Adipose tissue (tissue), 3 donors: ENCODE results near the gene CGGBP1. TPM values are rescaled to one million over a fixed set of nuclear protein-coding genes. Genes with fewer than 3 reads are reported as not detected.
"Not testable (repeated sequence)": the region's sequence is repeated elsewhere in the genome, so short reads cannot be mapped to it uniquely, and the experiment has no call there.

Experiments
- H3K27ac ChIP-seq: one replicate; pipeline ENCODE4 v1.5.1; 2013; ENCODE audit warnings: low read depth, low read length
- WGBS, 3 donors: extraction: QIAGEN DNeasy Blood & Tissue Kit; methylation state at CpG; one replicate each; pipeline ENCODE4 v1.1.7; 2013; 5-methylcytosine and 5-hydroxymethylcytosine counted together
- polyA plus RNA-seq, 3 donors: library from polyadenylated mRNA; stranded (reverse); fragments of 200-250 nt; gene quantifications; one replicate each; pipeline ENCODE4 v1.2.3, GENCODE V29; 2013
- donor health status: healthy with polysubstance abuse.
- donor health status: Bipolar disorder and iron deficiency.
- donor health status: healthy.

Gene CGGBP1
- polyA plus RNA-seq, 3 donors, result 16.6 to 48.2 (median 31.5) TPM

DNA sequence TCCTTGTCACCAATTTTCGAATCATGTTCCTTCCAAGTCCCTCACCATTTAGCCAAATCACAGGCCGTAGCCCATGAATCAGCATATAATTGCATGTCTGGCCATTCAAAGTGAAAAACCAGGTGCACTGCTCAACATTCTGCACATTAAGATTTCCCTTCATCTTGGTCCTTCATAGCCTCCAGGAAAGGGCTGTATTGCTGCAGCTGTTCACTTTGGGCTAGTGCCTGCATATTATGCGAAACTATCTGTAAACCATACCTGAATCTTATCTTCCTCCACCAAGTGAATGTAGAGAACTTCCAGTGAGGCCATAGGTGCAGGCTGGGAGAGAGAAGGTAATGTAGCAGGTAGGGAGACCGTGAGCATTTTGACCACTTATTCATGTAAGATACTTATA lies 18.3 kb downstream of the CGGBP1 start:
- WGBS, 3 donors, result 89 to 93% (median 92%) methylated on average over 4 of the region's 4 CpGs
- H3K27ac ChIP-seq, result no peak overlapping the region

DNA sequence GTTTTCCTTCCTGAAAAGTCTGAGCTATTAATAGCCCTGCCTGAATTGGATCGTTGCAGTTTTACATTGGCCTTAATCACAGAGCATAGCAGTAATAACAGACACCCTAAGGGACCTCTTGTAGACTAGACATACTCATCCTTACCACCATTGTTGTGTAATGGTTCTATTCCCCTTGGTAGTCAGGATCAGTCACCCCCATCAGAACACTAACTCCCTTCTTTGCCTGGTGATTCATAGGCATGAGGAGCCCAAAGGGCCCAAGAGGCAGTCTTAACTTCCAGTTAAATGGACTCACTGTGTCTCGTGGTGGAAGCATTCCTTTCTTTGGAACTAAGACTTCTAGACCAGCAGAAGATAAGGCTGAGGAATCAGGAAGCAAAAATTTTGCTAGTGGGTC lies 20.2 kb downstream of the CGGBP1 start:
- 35 to 63% (median 41%) methylated on average over 2 of the region's 2 CpGs for WGBS, 3 donors
- no peak overlapping the region for H3K27ac ChIP-seq

- no peak overlapping the region for H3K27ac ChIP-seq
- WGBS, 3 donors, result 83 to 96% (median 85%) methylated on average over 5 of the region's 5 CpGs
Measured at GRCh38 chr3:88036221-88036620, 22.6 kb downstream of the CGGBP1 start.

GRCh38 chr3:88034491-88035275 lies 24.1 kb downstream of the CGGBP1 start:
- H3K27ac ChIP-seq, result no peak overlapping the region
- WGBS, 3 donors, result 73 to 82% (median 76%) methylated on average over 8 of the region's 8 CpGs

DNA sequence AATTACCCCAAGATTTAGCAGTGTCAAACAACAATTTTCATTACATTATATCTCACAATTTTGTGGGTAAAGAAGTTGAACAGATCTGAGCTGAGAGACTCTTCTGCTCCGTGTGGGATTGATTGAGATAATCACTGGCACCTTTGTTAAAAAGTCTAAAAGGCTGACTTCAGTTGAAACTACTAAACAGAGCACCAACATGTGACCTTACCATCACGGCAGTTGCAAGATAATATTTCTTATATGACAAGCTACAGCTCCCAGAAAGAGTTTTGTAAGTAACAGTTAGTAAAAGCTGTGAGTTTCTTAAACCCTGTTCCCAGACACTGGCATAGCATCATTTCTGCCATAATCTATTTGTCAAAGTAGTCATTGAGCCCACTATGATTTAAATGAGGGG lies 25.0 kb downstream of the CGGBP1 start:
- WGBS, 3 donors, result 31 to 42% (median 41%) methylated on average over 2 of the region's 2 CpGs
- no peak overlapping the region for H3K27ac ChIP-seq

- H3K27ac ChIP-seq, result no peak overlapping the region
- WGBS, 3 donors, result 64 to 91% (median 67%) methylated on average over 2 of the region's 2 CpGs
Measured at GRCh38 chr3:88033079-88033478, 25.7 kb downstream of the CGGBP1 start.

DNA sequence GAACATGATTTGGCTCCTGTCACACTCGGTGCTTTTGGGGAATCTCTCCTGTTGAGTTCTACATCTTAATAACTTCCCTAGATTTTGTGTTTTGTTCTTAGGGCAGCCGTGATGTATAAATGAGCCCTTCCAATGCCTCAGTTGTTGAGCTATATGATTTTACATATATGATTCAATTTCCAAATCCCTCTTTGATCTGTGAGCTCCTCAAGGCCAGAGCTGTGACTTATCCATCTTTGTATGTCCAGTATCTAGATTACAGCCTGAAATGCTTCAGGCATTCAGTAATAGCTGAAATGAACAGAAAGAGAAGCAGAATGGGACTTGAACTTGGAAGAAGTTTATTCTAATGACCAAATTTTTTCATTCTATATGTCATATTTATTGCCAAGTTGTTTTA lies 26.6 kb downstream of the CGGBP1 start:
- 20 to 56% (median 25%) methylated on average over 2 of the region's 2 CpGs for WGBS, 3 donors
- H3K27ac ChIP-seq, result no peak overlapping the region

DNA sequence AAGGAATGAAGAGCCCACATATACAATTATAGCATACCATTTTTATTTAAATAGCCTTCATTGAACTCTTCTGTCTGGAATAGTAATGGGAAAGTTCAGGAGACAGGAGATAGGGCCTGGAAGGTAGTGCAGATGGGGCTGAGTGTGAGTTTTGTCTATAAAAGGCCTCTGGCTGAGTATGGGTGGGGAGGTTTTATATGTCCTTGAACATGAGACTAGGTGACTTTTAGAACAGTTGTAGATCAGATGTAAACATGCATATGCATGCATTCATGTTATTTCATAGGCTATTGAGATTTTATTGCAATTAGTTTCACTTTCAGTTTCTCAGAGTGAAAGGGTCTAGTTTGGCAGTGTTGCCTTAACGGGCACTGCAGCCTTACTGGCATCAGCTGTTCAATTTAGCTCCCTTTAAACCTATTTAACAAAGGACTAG lies 27.1 kb downstream of the CGGBP1 start:
- 0 to 6% (median 4%) methylated on average over 1 of the region's 1 CpG for WGBS, 3 donors
- H3K27ac ChIP-seq, result no peak overlapping the region

DNA sequence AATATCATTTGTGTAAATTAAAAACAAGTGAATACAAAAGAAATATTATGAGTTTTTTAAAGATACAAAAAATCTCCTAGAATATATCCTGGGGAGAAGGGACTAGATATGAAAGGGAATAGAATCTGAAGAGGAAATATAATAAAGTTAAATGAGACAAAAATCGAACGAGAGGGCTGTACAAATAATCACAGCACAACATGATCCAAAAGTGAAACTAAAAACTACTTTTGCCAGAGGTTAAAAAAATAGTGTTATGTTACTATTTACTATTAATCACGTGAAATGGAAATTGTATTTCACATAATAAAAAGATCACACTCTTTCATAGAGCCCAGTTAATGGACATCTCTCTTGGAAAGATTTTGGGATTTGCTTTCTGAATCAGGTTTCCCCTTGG lies 28.6 kb downstream of the CGGBP1 start:
- 24 to 53% (median 32%) methylated on average over 3 of the region's 3 CpGs for WGBS, 3 donors
- no peak overlapping the region for H3K27ac ChIP-seq

DNA sequence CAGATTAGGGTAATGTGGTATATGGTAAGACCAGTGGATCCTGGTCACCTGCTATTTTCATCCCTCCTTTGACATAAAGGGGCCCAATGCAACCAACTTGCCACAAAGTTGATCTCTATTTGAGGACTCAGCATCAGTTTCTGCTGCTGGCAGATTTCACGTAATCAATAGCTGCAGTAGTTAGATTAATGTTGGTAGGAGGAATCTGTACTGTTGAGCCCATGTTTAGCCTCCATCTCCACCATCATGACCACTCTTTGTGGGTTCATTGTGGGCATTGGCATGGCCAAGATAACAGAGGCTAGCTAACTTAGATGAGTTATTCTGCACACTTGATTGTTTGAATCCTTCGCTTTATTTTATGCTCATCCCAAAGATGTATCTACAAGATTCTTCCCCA lies 29.9 kb downstream of the CGGBP1 start:
- 94 to 100% (median 97%) methylated on average over 2 of the region's 2 CpGs for WGBS, 3 donors
- no peak overlapping the region for H3K27ac ChIP-seq

DNA sequence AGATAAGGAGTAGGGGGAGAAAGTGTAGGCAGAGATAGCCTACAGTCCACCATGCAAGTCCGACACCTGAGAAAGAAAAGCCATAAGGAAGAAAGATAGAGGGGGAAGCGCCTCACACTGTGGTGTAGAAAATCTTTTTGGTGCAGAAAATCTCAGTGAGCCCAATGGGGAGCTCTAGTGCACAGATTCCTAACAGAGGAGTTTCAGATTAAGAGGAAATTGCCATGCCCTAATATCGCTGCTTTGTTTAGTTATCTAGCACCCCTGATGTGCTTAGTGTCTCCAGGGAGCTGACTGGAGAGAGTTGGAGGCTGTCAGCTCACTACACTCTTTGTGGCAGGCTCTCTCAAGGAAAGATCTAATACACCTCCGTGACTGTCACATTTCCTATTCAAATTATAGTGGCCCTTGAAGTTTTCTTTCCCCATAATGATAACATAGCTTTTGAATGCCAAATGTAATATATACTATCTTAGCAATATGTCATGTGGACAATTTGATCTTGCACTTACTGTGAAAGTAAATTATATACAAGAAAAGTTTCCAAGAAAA lies 33.7 kb downstream of the CGGBP1 start:
- 53 to 79% (median 77%) methylated on average over 4 of the region's 4 CpGs for WGBS, 3 donors
- H3K27ac ChIP-seq, result no peak overlapping the region

- 49 to 74% (median 53%) methylated on average over 2 of the region's 2 CpGs for WGBS, 3 donors
- H3K27ac ChIP-seq, result no peak overlapping the region
Measured at GRCh38 chr3:88019024-88019423, 39.8 kb downstream of the CGGBP1 start.

DNA sequence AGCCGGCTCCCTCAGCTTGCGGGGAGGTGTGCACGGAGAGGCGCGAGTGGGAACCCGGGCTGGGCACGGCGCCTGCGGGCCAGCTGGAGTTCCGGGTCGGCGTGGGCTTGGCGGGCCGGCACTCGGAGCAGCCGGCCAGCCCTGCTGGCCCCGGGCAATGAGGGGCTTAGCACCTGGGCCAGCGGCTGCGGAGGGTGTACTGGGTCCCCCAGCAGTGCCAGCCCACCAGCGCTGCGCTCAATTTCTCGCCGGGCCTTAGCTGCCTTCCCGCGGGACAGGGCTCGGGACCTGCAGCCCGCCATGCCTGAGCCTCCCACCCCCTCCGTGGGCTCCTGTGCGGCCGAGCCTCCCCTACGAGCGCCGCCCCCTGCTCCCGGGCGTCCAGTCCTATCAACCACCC lies 43.1 kb downstream of the CGGBP1 start:
- H3K27ac ChIP-seq, result not testable (repeated sequence)
- WGBS, 3 donors, result 95 to 97% (median 96%) methylated on average over 24 to 33 of the region's 35 CpGs

DNA sequence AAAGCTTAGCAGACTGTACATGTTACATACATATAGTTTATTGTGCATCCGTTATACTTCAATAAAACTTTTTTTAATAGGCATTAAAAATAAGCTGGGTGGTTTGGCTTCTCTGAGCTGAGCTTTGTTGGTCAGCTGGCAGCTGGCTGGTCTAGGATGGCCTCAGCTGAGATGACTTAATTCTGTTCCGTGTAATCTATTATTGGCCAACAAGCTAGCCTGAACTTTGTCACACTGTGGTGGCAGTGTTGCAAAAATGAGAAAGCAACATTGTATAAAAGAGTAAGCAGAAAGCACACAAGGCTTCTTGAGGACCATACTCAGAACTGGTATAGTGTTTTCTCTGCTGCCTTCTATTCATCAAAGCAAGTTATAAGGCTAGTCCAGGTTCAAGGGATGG lies 45.2 kb downstream of the CGGBP1 start:
- no peak overlapping the region for H3K27ac ChIP-seq

GRCh38 chr3:88010810-88011209 lies 48.0 kb downstream of the CGGBP1 start:
- no peak overlapping the region for H3K27ac ChIP-seq
- WGBS, 3 donors, result 80 to 89% (median 81%) methylated on average over 5 of the region's 5 CpGs

More for the DNA sequence above, 45.2 kb downstream of the CGGBP1 start:
- 35 to 64% (median 41%) methylated on average over 2 of the region's 2 CpGs for WGBS, 3 donors

- no peak overlapping the region for H3K27ac ChIP-seq
- 92 to 96% (median 94%) methylated on average over 2 of the region's 2 CpGs for WGBS, 3 donors
Measured at GRCh38 chr3:88009066-88009465, 49.7 kb downstream of the CGGBP1 start.

GRCh38 chr3:88005066-88005465 lies 53.7 kb downstream of the CGGBP1 start:
- no peak overlapping the region for H3K27ac ChIP-seq
- WGBS, 3 donors, result 9 to 12% (median 11%) methylated on average over 2 of the region's 2 CpGs

DNA sequence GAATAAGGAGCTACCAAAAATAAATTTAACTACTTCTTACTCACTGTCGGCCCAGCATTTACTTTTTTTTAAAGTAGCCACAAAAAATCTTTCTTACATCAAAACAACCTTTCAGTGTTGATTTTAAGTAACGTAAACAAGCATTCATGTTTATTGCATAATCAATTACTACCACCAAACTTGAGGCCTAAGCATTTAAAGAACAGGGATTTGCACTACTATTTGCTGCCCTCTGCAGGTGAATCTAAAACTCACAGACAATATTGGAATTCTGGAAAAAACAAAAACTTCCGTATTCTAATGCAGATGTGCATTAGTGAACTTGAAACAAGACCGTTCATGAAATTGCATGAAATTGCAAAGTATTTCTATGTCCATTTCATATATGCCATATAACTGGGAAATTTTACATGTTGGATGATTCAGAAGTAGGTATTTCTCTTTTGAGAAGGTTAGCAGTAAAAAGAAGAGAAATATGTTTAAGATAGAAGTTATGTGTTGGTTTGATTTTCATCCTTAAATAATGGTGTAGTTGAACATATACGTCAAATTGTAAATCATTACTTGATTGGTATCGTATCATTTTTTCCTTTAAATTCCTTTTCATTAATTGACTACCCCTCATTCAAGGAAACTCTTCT lies 55.6 kb downstream of the CGGBP1 start:
- WGBS, 3 donors, result 41 to 51% (median 47%) methylated on average over 6 of the region's 6 CpGs
- H3K27ac ChIP-seq, result no peak overlapping the region

DNA sequence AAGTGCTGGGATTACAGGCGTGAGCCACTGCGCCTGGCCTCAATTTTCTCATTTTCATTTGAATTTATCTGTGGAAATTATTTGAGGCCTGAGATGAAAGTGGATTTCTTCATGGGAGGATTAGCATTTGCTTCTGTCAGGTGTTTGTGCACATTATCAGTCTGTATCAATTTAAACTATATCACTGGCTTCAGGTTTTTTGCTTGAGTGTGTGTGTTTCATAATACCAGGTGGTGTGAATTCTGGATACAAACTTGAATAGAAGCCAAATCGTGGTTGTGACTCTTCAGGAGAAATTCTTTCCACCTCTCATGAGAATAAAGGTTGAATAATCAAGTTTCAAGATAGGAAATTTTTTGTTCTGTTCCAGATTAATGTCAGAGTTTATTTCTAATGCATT lies 56.4 kb downstream of the CGGBP1 start:
- WGBS, 3 donors, result 50 to 92% (median 90%) methylated on average over 3 of the region's 3 CpGs

More for the DNA sequence above, 56.4 kb downstream of the CGGBP1 start:
- H3K27ac ChIP-seq, result no peak overlapping the region
